Activated CD4-positive, alpha-beta T cell treated with anti-CD3 and anti-CD28 coated beads, Interleukin-2, amount 50 U/mL, for 1 hour (primary cell): ENCODE data around the gene AOPEP.

ENCODE experiments used
- DNase-seq: peaks from one replicate; pipeline ENCODE4 v3.0.0-alpha.2; 2020

The AOPEP gene

DNA sequence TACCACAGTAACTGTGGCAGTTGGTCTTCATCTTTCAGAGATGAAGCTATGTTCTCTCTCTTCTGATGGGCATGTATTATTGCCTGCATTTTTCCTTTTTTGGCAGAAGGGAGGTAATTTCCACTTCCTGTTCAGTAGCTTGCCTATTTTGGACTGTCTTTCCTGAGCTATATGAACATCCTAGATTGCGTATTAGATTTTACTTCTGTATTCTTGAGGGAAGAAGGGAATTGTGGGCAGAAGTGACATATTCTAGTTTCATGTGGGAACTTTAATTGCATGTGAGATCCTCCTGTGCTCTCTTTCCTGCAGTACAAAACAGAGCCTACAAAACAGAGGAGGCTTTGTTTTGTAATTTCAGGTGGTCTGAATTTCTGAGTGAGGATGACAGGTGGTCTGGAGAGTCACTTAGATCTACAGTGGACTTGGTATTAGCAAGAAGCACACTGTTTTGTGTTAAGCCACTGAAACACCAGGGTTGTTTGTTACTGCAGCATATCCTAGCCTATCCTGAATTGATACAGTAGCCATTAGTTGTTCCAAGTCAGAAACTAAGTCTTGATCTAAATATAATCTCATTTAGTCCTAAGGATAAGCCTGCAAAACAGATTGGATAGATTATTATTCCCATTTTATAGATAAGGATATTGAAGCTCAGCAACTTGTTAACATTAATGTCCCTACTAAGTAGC lies 68.1 kb downstream of the AOPEP start:
- no peak for DNase-seq

DNA sequence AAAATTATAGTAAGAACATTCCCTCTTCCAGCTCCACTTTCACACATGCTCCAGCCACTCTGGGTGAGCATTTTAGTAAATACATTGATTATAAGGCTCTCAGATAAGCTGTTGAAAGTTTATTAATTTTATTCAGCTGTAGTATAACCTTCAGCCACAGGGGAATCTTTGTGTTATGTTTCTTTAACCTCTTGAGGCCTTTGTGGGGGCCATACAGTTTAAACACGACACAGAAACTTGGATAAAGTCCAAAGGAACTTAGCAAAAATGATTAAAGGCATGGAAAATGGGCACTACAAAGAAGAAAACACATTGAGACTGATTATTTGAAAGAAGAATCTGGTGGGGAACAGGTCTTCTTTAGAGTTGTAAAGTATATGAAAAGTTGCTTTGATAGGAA lies 70.2 kb downstream of the AOPEP start:
- DNase-seq: no peak

DNA sequence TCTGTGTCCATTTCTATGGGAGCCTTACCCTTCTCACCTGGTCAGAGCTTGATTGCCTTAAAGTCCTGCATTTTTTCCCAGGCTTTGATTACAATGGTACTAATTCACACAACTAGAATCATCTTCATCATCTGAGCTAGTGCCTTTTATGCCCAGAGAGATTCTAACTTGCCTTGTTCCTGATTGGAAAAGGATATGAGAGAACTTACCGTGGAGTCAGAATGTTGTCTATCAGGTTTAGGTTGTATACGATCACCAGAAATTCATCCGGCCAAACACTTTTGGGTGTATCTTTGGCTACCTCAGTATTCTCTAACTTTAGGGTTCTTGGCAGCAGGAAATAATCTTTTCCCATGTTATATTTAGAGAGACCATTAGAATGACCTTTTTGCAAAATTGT lies 71.7 kb downstream of the AOPEP start:
- no peak for DNase-seq

DNA sequence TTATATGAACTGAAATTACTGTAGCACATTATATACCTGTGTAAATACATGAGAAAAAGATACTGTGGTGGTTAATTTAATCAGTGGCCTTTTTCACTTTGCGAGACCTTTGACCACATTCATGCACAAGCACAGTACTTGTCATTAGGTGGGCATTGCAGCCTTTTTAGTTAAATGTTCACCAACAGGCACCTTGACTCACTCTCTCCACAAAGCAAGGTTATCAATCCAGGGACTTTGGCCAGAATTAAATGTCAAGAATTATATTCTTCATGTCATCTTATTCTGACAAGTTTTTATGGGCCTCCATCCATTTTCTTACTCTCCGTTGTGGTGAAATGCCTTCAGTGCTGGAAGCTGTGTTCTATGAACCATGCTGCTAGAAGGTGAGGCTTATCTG lies 72.2 kb downstream of the AOPEP start:
- no peak for DNase-seq

DNA sequence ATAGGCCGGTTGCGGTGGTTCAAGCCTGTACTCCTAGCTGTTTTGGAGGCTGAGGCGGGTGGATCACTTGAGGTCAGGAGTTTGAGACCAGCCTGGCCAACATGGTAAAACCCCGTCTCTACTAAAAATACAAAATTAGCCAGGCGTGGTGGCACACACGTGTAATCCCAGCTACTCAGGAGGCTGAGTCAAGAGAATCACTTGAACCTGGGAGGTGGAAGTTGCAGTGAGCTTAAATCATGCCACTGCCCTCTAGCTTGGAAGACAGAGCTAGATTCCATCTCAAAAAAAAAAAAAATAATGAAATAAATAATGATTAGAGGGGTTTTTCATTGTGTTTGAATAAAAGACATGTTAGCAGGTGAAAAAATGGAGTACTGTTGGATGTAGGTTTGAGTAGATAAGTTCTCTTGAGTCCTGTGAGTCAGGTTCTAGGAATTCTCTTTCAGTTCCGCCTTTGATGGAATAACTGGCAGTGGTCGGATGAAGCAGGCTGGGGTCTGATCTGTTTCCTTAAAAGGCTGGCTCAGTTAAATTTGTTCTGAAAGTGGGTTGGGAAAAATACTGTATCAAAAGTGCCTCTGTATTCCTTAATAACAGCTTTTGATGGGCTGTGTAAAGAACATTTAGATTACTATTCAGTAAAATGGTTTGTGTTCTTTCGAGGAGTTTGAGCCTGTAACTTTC lies 73.2 kb downstream of the AOPEP start:
- no peak for DNase-seq

DNA sequence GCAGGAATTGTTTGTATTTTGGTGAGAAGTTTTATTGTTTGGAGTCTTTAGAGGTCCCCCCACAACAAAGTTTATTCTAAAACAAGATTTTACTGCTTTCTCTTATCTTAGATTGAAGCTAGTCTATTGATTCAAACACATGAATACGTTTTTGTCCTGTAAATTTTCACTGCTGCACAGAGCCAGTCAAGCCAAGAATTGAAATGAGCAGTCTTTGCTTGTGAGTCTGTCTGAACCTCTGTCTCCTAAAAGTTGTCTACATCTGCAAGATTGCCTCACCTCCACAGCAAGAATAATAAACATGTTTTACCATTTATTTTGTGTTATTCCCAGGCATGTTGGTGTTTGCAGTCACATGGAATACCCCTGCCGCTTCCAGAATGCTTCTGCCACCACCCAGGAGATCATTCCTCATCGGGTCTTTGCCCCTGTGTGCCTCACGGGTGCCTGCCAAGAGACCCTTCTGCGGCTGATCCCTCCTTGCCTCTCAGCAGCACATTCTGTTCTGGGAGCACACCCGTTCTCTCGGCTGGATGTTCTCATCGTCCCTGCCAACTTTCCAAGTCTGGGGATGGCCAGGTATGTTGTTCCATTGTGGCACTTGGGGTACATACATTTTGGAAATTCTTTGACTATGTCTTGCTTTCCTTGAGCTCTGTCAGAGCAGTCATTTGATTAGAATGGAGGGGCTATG lies 74.1 kb downstream of the AOPEP start:
- no peak for DNase-seq

DNA sequence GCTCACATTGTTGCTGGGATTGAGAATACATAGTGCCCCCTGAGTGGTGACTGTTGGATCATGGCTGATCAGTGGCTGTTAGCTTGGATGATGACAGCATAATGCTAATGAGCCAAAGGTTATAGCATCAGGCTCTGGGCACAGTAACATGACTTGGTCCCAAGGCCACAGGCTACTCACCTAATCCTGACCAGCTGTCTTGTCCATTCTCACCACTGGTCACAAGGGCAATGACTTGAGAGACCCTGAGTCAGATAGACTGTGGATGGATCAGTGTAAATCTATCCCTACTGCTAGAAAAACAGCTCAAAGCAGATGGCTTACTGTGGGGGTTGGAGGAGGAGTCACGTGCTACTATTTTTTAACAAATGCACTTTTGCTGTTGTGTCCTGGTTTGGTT lies 74.7 kb downstream of the AOPEP start:
- no peak for DNase-seq

DNA sequence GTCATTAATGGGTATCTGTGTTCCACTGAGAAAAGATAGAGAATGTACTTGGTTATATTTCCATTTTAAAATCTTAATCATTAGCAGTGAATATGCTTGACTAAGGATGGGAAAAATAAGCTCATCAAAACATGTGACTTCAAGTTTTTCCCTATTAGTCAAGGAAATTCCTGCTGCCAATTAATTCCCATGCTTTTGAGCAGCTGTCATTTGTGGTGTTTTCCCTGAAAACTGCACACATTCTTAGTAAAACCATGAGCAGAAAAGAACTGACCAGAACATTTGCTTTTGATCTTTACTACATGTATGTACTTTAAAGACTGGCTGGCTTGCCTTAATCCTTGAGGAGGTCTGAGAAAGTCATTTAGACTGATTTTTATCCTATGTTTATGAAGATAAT lies 75.2 kb downstream of the AOPEP start:
- no peak for DNase-seq

DNA sequence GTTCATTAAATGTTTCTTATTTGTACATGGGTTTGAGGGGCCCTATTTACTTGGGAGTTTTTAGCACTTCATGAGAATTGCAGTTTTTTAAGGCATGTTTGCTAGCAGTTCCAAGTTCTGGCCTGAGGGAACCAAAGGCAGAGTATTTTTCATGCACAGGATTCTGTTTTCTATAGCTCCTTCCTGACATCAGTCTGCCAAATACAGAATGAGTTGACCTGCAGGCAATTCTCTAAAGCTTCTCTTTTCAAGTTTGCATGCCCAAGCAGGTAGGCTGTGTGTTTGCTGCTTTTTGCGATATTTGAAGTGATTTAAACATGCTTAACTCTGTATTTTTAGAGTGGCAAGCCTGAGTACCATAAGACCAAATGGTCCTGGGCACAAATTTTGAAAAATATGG lies 75.8 kb downstream of the AOPEP start:
- no peak for DNase-seq

DNA sequence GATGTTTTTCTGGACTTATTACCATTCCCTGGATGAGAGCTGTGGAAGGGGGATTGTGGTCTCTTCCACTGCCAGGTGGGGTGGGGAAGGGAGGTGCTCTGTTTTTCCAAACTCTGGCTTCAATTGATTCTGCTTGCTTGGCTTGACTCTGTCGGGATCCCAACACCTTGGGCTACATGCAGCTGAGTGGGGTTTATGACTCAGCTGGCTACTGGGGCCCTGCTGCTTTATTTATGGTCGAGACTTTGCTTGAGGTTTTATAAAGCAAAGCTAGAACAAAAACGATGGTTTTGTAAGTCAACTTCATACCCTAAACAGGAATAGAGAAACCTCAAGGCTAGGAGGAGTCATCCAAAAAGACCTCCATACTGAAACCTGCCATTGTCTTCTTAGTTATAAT lies 76.3 kb downstream of the AOPEP start:
- no peak for DNase-seq

DNA sequence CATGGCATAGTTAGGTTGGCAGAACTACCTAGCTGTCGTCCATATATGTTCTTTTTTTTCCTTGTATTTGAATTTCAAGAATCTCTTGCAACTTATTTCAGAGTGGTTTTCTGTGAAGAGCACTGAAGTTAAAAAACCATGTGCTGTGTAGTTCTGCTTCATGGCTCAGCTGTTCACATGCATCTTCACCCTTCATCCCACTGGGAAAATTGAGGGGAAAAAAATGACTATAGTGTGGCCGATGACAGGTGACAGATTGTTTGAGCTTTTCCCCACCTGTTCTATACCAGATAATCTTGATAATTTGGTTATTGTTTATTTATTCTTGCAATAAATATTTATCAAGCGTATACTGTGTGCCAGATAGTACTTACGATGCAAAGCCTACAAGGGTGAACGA lies 77.8 kb downstream of the AOPEP start:
- no peak for DNase-seq

DNA sequence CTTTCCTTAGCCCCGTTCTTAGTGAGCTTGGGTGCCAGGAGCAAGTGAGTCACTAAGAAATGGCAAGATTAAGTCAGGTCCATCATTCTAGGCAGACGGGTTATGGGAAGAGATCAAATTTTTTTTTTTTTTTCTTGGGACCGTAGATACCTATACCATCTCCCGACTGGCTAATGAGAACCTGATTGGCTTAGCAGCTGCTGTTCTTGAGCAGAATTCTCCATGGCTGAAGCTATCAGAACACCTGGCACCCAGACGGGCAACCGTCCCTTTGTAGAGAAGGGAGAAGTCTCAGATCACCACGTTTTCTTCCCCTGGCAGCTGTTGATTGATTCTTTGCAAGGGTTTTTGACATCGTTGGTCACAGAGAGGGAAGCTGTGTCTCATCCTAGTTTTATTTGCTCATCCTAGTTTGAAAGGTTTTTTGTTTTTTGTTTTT lies 78.6 kb downstream of the AOPEP start:
- DNase-seq: no peak

DNA sequence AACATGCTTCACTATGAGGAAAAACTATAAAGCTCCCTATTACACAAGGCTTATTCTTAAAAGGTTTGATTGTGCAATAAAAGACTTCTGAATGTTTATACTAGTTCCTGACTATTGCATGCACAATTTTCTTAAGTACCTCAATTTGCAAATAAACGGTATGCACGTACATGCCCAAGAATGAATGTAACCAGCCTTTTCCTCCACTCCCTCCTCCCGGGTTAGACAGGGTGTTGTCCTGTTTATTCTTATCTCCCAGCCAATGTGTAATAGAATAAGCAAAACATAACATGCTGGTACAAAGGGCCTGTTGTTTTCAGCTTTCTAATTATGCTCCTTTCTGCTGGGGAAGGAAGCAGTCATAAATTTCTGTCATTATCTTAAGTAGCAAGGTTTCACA lies 79.1 kb downstream of the AOPEP start:
- no peak for DNase-seq

DNA sequence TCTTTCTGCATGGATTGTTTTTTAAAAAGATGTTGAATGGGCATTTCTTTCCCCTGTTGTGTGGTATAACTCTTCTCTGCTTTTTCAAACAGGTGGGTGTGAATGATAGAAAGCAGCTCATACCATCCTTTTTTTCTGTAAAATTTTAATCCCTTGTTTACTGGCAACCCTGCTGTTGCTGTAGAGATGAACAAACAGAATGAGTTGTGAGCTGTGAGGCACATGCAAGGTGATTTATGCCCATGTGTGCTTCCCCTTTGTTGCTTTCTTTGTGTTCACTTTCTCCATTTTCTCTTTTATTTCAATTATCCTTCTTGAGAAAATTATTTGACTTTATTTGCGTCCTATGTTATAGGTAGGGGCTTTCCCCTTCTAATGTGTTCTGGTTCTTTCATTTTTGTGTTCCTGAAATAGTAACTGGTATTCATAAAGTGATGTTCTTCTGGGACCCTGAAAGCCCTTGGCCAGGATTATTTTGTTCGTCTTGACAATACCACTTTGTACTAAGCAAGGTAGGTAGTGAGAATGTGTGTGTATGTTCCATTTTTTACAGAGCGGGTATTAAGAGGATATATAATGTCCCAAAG lies 79.9 kb downstream of the AOPEP start:
- no peak for DNase-seq

DNA sequence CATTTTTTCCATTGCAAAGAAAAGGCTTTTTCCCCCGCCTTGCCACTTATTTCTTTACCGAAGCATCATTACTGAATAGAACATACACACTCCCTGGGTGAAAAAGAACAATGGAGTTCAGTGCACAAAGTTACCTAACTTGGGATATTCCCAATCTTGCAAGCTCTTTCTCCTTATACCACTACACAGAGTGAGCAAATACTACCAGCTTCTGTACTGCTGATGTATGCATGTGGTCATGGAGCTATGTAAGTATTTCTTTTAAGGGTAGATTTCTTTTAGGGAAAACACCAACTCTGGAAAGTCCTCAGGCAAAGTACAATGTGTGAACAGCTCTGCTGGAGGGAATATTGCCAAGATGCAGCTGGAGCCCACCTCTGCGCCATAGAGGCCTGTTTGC lies 81.1 kb downstream of the AOPEP start:
- no peak for DNase-seq

DNA sequence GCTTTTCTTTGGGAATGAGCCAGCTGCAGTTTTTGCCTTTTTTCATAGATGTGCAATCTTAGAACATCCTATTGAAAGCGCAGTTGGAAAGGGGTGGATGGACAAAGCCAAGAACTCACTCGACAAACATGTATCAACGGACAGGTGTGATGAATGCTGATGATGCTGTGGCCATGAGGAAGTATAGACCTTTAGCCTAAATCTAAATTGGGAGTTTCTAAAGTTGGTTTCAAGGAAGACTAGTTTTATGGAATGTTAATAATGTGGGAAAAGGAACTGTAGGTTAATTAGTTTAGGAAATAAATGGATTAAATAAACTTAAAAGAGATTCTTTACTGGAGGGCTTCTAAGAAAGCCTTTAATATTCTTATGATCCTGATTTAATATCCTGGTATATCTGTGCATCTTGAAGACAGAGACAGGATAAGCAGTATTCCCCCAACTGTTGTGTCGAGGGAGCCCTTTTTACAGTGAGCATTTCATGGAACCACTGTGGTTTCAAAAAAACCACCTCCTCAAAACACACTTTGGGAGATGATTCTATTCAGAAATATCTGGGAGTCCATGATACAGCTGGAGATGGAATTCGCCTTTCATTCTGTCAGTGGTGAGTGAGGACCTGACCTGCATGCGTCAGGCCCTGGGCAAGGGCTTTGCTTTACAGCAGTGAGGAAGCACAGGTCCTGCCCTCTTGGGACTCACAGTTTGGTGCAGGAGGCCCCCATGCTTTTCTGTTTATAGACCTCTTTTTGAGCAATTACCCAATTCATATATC lies 82.6 kb downstream of the AOPEP start:
- no peak for DNase-seq

DNA sequence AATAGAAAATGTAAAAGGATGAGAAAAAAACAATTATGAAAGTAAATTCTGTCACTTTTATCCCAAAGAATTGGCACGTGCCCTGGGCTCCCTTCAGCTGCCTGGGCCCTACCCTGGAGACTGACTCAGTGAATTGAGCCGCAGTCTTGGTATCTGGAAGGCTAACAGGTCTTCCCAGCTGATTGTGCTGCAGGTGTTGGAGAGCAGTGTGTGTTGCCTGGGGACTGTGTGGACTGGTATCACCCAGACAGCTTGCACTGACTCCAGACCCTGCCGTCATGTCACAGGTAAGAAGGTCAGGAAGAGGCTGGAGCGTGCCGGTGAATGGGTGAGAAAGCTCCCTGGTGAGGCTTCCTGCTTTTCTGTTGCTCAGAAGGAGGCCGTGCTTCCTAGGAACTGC lies 83.3 kb downstream of the AOPEP start:
- DNase-seq: no peak

DNA sequence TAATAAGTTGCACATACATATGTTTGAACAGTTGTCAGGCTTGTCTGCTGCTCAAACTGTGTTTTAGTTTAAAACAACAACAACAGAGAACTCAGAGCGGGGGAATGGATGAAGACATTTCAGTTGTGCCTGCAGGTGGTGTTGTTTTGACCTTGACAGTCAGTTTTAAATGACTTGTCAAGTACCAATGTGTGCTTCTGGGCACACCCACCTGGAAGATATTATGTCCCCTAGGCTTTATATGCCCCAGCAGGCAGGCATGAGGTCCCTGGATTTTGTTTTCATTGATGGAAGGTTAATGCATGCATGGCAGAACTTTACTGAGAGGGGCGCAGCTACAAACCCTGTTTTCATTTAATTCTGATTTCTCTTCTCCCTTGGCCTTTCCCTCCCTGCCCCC lies 84.6 kb downstream of the AOPEP start:
- no peak for DNase-seq

DNA sequence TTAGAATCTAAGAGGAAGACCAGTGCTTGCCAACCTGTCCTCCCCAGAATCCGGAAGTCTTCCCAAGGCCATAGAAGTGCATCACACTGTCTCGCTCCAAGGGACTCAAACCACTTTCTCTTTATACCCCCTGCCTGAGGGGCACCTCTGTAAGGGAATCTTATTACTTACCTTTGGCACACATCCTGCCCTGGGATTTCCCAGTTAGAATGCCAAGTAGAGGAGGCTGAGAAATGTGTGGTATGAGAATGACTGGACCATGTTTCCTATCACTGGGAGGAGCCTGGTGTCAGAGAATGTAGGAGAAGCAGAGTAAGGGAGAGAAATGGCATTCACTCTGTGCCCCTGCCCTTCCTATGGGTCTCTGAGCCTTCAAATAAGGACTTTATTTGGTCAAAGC lies 85.8 kb downstream of the AOPEP start:
- no peak for DNase-seq

DNA sequence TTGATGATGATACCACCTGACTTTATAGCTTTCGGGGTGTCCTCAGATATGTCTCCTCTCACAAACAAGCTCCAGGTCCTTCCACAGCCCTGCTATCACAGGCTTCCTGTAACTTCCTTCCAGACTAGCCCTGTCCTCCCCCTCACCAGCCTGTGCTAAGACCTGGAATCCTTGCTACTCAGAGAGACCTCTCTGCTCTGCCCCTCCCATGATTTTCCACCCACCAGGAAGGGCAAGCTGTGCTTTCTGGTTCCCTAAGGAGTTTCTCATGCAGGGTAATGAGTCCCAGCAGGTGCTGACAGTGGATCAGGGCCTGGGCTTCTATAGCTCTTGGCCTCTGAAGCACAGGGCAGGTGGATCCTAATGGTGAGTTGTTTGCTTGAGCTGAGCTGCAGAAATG lies 86.9 kb downstream of the AOPEP start:
- DNase-seq: no peak

DNA sequence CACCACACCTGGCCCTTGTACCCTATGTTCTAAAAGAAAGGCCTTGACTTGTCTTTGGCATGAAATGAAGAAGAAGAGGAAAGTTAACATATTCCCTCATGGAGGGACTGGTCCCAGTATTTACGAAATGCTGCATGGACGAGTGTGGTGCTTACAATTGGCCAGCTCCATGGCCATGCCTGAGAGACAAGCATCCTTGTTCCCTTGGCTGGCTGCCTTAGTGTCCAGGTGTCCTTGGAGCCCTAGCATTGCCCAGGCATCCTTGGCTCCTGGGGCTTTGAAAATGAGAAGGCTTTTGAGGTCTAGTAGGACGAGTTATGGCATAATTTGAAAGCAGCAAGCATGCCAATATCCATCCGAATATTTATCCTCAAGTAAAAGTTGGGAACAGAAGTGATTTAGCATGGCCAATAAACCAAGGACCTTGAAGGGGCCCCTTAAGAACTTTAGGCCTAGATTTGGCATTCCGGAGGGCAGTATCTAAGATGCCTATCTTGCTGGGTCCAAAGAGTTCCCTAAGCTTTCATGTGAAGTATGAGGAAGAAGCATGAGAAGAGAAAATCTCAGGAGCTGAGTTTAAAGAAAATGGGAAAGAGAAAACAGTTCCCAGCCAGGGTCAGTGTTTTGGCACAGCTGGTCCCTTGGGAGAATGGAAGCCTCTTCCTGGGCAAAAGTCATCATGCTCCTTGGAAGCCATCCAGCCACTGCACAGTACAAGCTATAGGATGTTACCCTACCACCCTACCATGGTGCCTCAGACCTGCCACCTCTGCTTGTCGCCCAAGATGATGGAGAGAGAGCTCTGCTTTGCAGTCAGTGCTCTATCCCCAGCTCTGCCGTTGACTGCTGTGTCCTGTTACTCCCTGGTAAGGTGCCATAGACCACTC lies 91.0 kb downstream of the AOPEP start:
- no peak for DNase-seq

DNA sequence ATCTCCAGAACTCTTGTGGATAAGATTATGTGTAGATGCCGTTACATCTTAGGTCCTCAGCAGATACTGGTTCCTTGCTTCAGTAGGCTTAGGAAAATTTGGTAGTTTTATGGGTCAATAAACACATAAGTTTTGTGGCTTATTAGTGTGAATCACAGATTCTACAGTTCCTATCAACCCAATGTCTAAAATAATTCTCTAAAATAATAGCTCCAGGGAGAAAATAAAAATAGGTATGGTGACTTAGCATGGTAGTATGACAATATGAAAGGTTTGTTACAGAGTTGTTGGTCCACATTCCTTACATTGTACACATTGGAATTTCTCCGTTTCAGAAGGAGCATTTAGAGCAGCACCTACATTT lies 91.7 kb downstream of the AOPEP start:
- DNase-seq: no peak
